Measurements from ENCODE around the gene NDUFA1. TPM values are rescaled to one million over a fixed set of nuclear protein-coding genes. Genes with fewer than 3 reads are reported as not detected.
A peak's percentile ranks its signal among the peaks of the same experiment; 100 is the strongest.
"Not testable (repeated sequence)": the region's sequence is repeated elsewhere in the genome, so short reads cannot be mapped to it uniquely, and the experiment has no call there.

Gene NDUFA1
- total RNA-seq, 1 donor from 2014 or later = 87.8 TPM

- Mint-ChIP-seq H3K4me3 (ENCODE audit: unreplicated experiment) (no peak overlapping the region), H3K4me1 (ENCODE audit: unreplicated experiment) (no peaks in the 10 kb centered on the region), H3K27me3 (ENCODE audit: unreplicated experiment) (no peaks in the 10 kb centered on the region), H3K27ac (ENCODE audit: unreplicated experiment) (no peak overlapping the region), H3K36me3 (ENCODE audit: unreplicated experiment) (peaks cover under 1% of the 10 kb centered on the region), H3K9me3 (ENCODE audit: unreplicated experiment) (peaks cover 3% of the 10 kb centered on the region)
- DNase-seq (ENCODE audit: extremely low spot score, unreplicated experiment) = peak; percentile 8
- TF ChIP-seq CTCF (IDR thresholded peaks at IDR 0.05) = no peak
Observed at GRCh38 chrX:119919835-119920585, 48.4 kb downstream of the NDUFA1 start.

DNA sequence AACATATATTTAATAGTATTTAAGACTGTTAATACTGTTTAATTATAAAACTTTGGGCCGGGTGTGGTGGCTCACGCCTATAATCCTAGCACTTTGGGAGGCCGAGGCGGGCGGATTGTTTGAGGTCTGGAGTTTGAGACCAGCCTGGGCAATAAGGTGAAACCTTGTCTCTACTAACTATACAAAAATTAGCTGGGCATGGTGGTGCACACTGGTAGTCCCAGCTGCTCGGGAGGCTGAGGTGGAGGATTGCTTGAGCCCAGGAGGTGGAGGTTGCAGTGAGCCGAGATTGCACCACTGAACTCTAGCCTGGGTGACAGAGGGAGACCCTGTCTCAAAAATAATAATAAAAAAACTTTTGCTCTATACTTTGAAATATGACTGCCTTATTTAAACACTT is 50.8 kb downstream of the NDUFA1 start:
- H3K4me3 Mint-ChIP-seq (ENCODE audit: unreplicated experiment); H3K4me1 Mint-ChIP-seq (ENCODE audit: unreplicated experiment); H3K36me3 Mint-ChIP-seq (ENCODE audit: unreplicated experiment); H3K9me3 Mint-ChIP-seq (ENCODE audit: unreplicated experiment); H3K27ac Mint-ChIP-seq (ENCODE audit: unreplicated experiment); H3K27me3 Mint-ChIP-seq (ENCODE audit: unreplicated experiment): not testable (repeated sequence)
- DNase-seq (ENCODE audit: extremely low spot score, unreplicated experiment) = peak; percentile 66

Other genes starting within 250 kb of the NDUFA1 start
- gene SEPTIN6, start 178.7 kb upstream of the NDUFA1 start, total RNA-seq = 53.8 and 56.2 TPM in 2 replicates
- gene SOWAHD, start 113.2 kb upstream of the NDUFA1 start, total RNA-seq = 1.1 and 1.5 TPM in 2 replicates
- gene RPL39, start 80.2 kb upstream of the NDUFA1 start, total RNA-seq = 1,616 and 1,617 TPM in 2 replicates
- gene UPF3B, start 18.9 kb upstream of the NDUFA1 start, total RNA-seq = 8.3 and 12.4 TPM in 2 replicates
- 13.3 and 13.5 TPM in 2 replicates for gene RNF113A, start 99 bp upstream of the NDUFA1 start, total RNA-seq
- gene AKAP14, start 24.1 kb downstream of the NDUFA1 start, total RNA-seq = not detected in 2 replicates
- 8.3 and 9.7 TPM in 2 replicates for gene NKAP, start 71.9 kb downstream of the NDUFA1 start, total RNA-seq
- not detected in 2 replicates for gene RHOXF2B, start 205.9 kb downstream of the NDUFA1 start, total RNA-seq
- gene RHOXF1, start 244.1 kb downstream of the NDUFA1 start, total RNA-seq = not detected in 2 replicates